HepG2 (cell line): Measurements from ENCODE around the gene PRR36. TPM values are rescaled to one million over a fixed set of nuclear protein-coding genes. Genes with fewer than 3 reads are reported as not detected.

Experiments
- ATF1 ChIP-seq: IDR thresholded peaks from 2 replicates; pipeline ENCODE4 v1.6.1; 2016; ENCODE audit warnings: mild to moderate bottlenecking, control low read depth
- BORCS8-MEF2B ChIP-seq: sonication (generic); formaldehyde crosslinking; IDR thresholded peaks from 2 replicates; pipeline ENCODE4 v1.8.0; 2022; ENCODE audit warnings: mild to moderate bottlenecking, missing genetic modification reagents
- CHCHD3 ChIP-seq: sonication (generic); formaldehyde crosslinking; IDR thresholded peaks from 2 replicates; pipeline ENCODE4 v1.8.0; 2022; ENCODE audit warnings: mild to moderate bottlenecking, missing genetic modification reagents, moderate library complexity
- CSRNP2 ChIP-seq: sonication (generic); formaldehyde crosslinking; conservative IDR thresholded peaks from 2 replicates; pipeline ENCODE4 v1.8.0; 2022; ENCODE audit warnings: low read depth, missing genetic modification reagents
- ERF ChIP-seq: IDR thresholded peaks from 2 replicates; pipeline ENCODE4 v1.6.1; 2018; ENCODE audit warnings: missing biosample characterization, missing genetic modification reagents
- GLMP ChIP-seq: sonication (generic); formaldehyde crosslinking; IDR thresholded peaks from 2 replicates; pipeline ENCODE4 v1.9.0; 2021; ENCODE audit warnings: missing genetic modification reagents, mild to moderate bottlenecking, borderline replicate concordance
- HIVEP1 ChIP-seq: sonication (generic); formaldehyde crosslinking; IDR thresholded peaks from 2 replicates; pipeline ENCODE4 v1.4.0; 2020; ENCODE audit warnings: mild to moderate bottlenecking, missing genetic modification reagents
- IRF2 ChIP-seq: IDR thresholded peaks from 2 replicates; pipeline ENCODE4 v1.6.1; 2018; ENCODE audit warnings: missing genetic modification reagents, missing compliant biosample characterization
- MAF1 ChIP-seq: sonication (generic); formaldehyde crosslinking; IDR thresholded peaks from 2 replicates; pipeline ENCODE4 v1.5.0; 2020; ENCODE audit warnings: missing genetic modification reagents, borderline replicate concordance
- NFIC ChIP-seq: IDR thresholded peaks from 2 replicates; pipeline ENCODE4 v1.6.1; 2012; ENCODE audit warnings: mild to moderate bottlenecking, low read length, inconsistent platforms
- PCBP1 ChIP-seq: fragments of 200-400 bp; formaldehyde crosslinking; IDR thresholded peaks from 2 replicates; pipeline ENCODE4 v1.6.1; 2017; ENCODE audit warnings: mild to moderate bottlenecking, low read depth, low read length, borderline replicate concordance
- POLR2A ChIP-seq, 2 experiments: IDR thresholded peaks; 2 replicates each; pipeline ENCODE4 v1.6.1; 2011; ENCODE audit warnings: low read depth in 2 of 2, low read length in 2 of 2, mild to moderate bottlenecking in 1 of 2, moderate library complexity in 1 of 2; ENCODE audit not compliant: insufficient read depth in 1 of 2
- PTBP1 ChIP-seq: fragments of 200-400 bp; formaldehyde crosslinking; IDR thresholded peaks from 2 replicates; pipeline ENCODE4 v1.6.1; 2018; ENCODE audit warnings: low read length, low read depth; ENCODE audit not compliant: poor library complexity, severe bottlenecking
- SMAD9 ChIP-seq: sonication (generic); formaldehyde crosslinking; IDR thresholded peaks from 2 replicates; pipeline ENCODE4 v1.5.1; 2020; ENCODE audit warnings: mild to moderate bottlenecking, missing genetic modification reagents
- ZBTB42 ChIP-seq: sonication (generic); formaldehyde crosslinking; IDR thresholded peaks from 2 replicates; pipeline ENCODE4 v1.5.0; 2020; ENCODE audit warnings: mild to moderate bottlenecking, missing genetic modification reagents
- ZIK1 ChIP-seq: sonication (generic); formaldehyde crosslinking; IDR thresholded peaks from 2 replicates; pipeline ENCODE4 v1.5.0; 2020; ENCODE audit warnings: mild to moderate bottlenecking, low read depth, missing genetic modification reagents, borderline replicate concordance
- ZNF460 ChIP-seq: sonication (generic); formaldehyde crosslinking; IDR thresholded peaks from 2 replicates; pipeline ENCODE4 v1.5.1; 2020; ENCODE audit warnings: missing genetic modification reagents, mild to moderate bottlenecking, borderline replicate concordance
- ZNF710 ChIP-seq: sonication (generic); formaldehyde crosslinking; IDR thresholded peaks from 2 replicates; pipeline ENCODE4 v1.5.0; 2020; ENCODE audit warnings: mild to moderate bottlenecking, missing genetic modification reagents, borderline replicate concordance
- ZNF784 ChIP-seq: sonication (generic); formaldehyde crosslinking; IDR thresholded peaks from 2 replicates; pipeline ENCODE4 v1.5.1; 2020; ENCODE audit warnings: missing genetic modification reagents, mild to moderate bottlenecking, borderline replicate concordance
- polyA plus RNA-seq, 8 experiments: library from polyadenylated mRNA; depleted of rRNA in 3 of 8; stranded (reverse) in 7 of 8; unstranded in 1 of 8; fragments of >200 nt; fragmentation: Illumina TruSeq in 4 of 8; extraction: Trizol in 4 of 8; gene quantifications; 2 replicates each; pipeline versions ENCODE4 v1.2.1 to v1.2.3, GENCODE V29; 2011 to 2016; ENCODE audit warnings: low read depth in 4 of 8, missing spikeins in 1 of 8, mixed read lengths in 1 of 8; ENCODE audit not compliant: insufficient read depth in 1 of 8
- total RNA-seq, 5 experiments: library from RNA; depleted of rRNA; stranded (reverse); fragments of >200 nt; fragmentation: Illumina TruSeq; extraction: Trizol; gene quantifications; 2 replicates each; pipeline ENCODE4 v1.2.3, GENCODE V29; 2016; ENCODE audit warnings: low read depth in 1 of 5
- TF ChIP-seq, protein P1 (sequence below): sonication (generic); formaldehyde crosslinking; IDR thresholded peaks from 2 replicates; pipeline ENCODE4 v1.5.0; 2020; ENCODE audit warnings: missing genetic modification reagents

The PRR36 gene
- total and polyA plus RNA-seq, 2 of the 13 experiments (the other 11 are each of a cell fraction or from before 2014, with no cell fraction given): 0.07 to 0.17 TPM

- TF ChIP-seq CSRNP2 (no peak), ZNF710 (no peak), ZIK1 (CRISPR knock-in tag) (peak; percentile 74; the same call in 1 of the 2 replicates), PTBP1 (no peak), NFIC (no peak), ZNF784 (0 out of 2 replicates have a peak, but pooled peaks have one; percentile 69), ZBTB42 (CRISPR knock-in tag) (0 out of 2 replicates have a peak, but pooled peaks have one; percentile 73), ATF1 (CRISPR knock-in tag) (no peak), BORCS8-MEF2B (CRISPR knock-in tag) (peak; percentile 79), ERF (CRISPR knock-in tag) (peak; percentile 98), ZNF460 (CRISPR knock-in tag) (no peak), HIVEP1 (CRISPR knock-in tag) (peak; percentile 78; the same call in 1 of the 2 replicates), POLR2A (IDR thresholded peaks at IDR 0.05; ENCODE audit: insufficient read depth in 1 of 2, low read depth in 2 of 2, low read length in 2 of 2) (peak; percentile 88 to 99), IRF2 (CRISPR knock-in tag) (peak; percentile 86; the same call in 1 of the 2 replicates), SMAD9 (CRISPR knock-in tag) (peak; percentile 49), GLMP (CRISPR knock-in tag) (no peak), PCBP1 (peak; percentile 83; the same call in 1 of the 2 replicates), MAF1 (CRISPR knock-in tag) (peak; percentile 57; the same call in 1 of the 2 replicates), CHCHD3 (CRISPR knock-in tag) (peak; percentile 92)
- TF ChIP-seq, protein P1, sequence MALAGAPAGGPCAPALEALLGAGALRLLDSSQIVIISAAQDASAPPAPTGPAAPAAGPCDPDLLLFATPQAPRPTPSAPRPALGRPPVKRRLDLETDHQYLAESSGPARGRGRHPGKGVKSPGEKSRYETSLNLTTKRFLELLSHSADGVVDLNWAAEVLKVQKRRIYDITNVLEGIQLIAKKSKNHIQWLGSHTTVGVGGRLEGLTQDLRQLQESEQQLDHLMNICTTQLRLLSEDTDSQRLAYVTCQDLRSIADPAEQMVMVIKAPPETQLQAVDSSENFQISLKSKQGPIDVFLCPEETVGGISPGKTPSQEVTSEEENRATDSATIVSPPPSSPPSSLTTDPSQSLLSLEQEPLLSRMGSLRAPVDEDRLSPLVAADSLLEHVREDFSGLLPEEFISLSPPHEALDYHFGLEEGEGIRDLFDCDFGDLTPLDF (CRISPR knock-in tag): no peak
These were observed 29.3 kb upstream of the PRR36 start, which contains the start of gene MAP2K7 (continued) for GRCh38 chr19:7903244-7904073.
